Breast epithelium (tissue), 4 donors: ENCODE results near the gene TMEM255B. TPM values are rescaled to one million over a fixed set of nuclear protein-coding genes. Genes with fewer than 3 reads are reported as not detected.

Experiments used
- DNase-seq, 2 donors: peaks; one replicate each; pipeline ENCODE4 v3.0.0-alpha.2; 2019; ENCODE audit warnings: low spot score in 2 of 2
- H3K27ac ChIP-seq, 2 donors: fragments of 200-600 bp; sonication (generic) in 1 of 2; one replicate each; pipeline ENCODE4 v1.5.1; 2016 to 2019; ENCODE audit warnings: mild to moderate bottlenecking in 1 of 2
- H3K27me3 ChIP-seq, 2 donors: fragments of 200-600 bp; sonication (generic) in 1 of 2; one replicate each; pipeline versions ENCODE4 v1.5.1 to v1.6.0; 2017 to 2019; ENCODE audit warnings: control low read depth in 1 of 2, mild to moderate bottlenecking in 1 of 2
- H3K36me3 ChIP-seq: fragments of 200-600 bp; one replicate; pipeline ENCODE4 v1.5.1; 2019
- H3K4me1 ChIP-seq, 2 donors: fragments of 200-600 bp; sonication (generic); one replicate each; pipeline ENCODE4 v1.5.1; 2016 to 2019; ENCODE audit warnings: control low read depth in 1 of 2
- H3K4me3 ChIP-seq, 3 donors: fragments of 200-600 bp; sonication (generic); 1 replicate in 2 of 3; 2 replicates in 1 of 3; pipeline ENCODE4 v1.5.1; 2016 to 2019; ENCODE audit warnings: mild to moderate bottlenecking in 3 of 3, moderate library complexity in 2 of 3
- H3K9me3 ChIP-seq, 2 donors: fragments of 200-600 bp; sonication (generic) in 1 of 2; one replicate each; pipeline ENCODE4 v1.5.1; 2016 to 2019; ENCODE audit warnings: control low read depth in 1 of 2
- POLR2A ChIP-seq: fragments of 450-650 bp; IDR thresholded peaks from one replicate; pipeline ENCODE4 v1.6.1; 2016; ENCODE audit warnings: antibody characterized with exemption, mild to moderate bottlenecking, moderate library complexity
- POLR2AphosphoS5 ChIP-seq, 3 donors: sonication (generic); formaldehyde crosslinking; IDR thresholded peaks; one replicate each; pipeline ENCODE4 v1.6.1; 2017; ENCODE audit warnings: antibody characterized with exemption in 3 of 3
- intact Hi-C: fragments of 100-400 bp; cut with DNase I; formaldehyde crosslinking; loops from one replicate; pipeline ENCODE4 v1.15.1; 2023; ENCODE audit warnings: low total_unique reads
- total RNA-seq, 3 donors: library from RNA; depleted of rRNA; stranded (reverse); fragments of >200 nt; gene quantifications; one replicate each; pipeline ENCODE4 v1.1.0, GENCODE V29; 2016
- TF ChIP-seq, protein P1 (sequence below), 3 donors: fragments of 450-650 bp; IDR thresholded peaks; one replicate each; pipeline ENCODE4 v1.5.1; 2016 to 2017; ENCODE audit warnings: antibody characterized with exemption in 3 of 3, mild to moderate bottlenecking in 3 of 3, moderate library complexity in 3 of 3

Gene TMEM255B
- total RNA-seq, 3 donors from 2014 or later = 2.3 to 11.8 (median 5.2) TPM

DNA sequence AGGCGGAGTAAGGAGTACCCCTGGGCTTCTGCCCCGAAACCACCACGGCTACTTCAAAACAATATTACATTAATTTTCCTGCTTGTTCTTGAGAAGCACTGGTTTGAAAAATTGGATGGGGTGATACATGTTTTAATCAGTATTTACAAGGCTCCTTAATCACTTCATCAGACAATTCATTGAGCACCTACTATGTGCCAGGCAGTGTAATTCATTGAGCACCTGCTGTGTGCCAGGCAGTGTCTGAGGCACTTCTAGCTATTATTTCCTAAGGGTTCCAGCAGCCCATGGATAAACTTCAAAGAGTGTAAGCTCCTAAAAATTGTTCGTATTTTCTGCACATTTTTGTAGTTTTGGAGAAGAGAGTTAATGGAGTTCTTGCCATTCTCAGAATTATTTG, 106.4 kb downstream of the TMEM255B start:
- Histone ChIP-seq H3K36me3 (no peaks in the 10 kb centered on the region), H3K4me1 (peaks cover 0 to 8% of the 10 kb centered on the region in 2 donors), H3K9me3 (no peaks in the 10 kb centered on the region), H3K27ac (no peak overlapping the region), H3K27me3 (no peaks in the 10 kb centered on the region), H3K4me3 (no peak overlapping the region)
- intact Hi-C loops = no loop called here
- peak in 1 of 2 donors; percentile 5 for DNase-seq
- TF ChIP-seq POLR2AphosphoS5 (IDR thresholded peaks at IDR 0.05) = no peak
- TF ChIP-seq, protein P1, sequence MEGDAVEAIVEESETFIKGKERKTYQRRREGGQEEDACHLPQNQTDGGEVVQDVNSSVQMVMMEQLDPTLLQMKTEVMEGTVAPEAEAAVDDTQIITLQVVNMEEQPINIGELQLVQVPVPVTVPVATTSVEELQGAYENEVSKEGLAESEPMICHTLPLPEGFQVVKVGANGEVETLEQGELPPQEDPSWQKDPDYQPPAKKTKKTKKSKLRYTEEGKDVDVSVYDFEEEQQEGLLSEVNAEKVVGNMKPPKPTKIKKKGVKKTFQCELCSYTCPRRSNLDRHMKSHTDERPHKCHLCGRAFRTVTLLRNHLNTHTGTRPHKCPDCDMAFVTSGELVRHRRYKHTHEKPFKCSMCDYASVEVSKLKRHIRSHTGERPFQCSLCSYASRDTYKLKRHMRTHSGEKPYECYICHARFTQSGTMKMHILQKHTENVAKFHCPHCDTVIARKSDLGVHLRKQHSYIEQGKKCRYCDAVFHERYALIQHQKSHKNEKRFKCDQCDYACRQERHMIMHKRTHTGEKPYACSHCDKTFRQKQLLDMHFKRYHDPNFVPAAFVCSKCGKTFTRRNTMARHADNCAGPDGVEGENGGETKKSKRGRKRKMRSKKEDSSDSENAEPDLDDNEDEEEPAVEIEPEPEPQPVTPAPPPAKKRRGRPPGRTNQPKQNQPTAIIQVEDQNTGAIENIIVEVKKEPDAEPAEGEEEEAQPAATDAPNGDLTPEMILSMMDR (IDR thresholded peaks at IDR 0.05) = no peak
- no peak for TF ChIP-seq POLR2A

Other genes with a start within 250 kb of the TMEM255B start
- gene TFDP1, start 174.5 kb upstream of the TMEM255B start, total RNA-seq = 10 to 100 TPM; 31.8 to 34.0 (median 33.3) TPM
- gene ATP4B, start 101.0 kb upstream of the TMEM255B start, total RNA-seq = not detected
- not detected for gene GRK1, start 92.0 kb upstream of the TMEM255B start, total RNA-seq
- 100 to 1,000 TPM in 2 of 3 donors, 10 to 100 TPM in 1; 85.9 to 146 (median 103) TPM for gene GAS6, start 104.8 kb downstream of the TMEM255B start, total RNA-seq
- gene C13orf46, start 214.8 kb downstream of the TMEM255B start, total RNA-seq = under 1 TPM; 0.16 to 0.73 (median 0.66) TPM